Measurements from ENCODE around the gene MXI1. TPM values are rescaled to one million over a fixed set of nuclear protein-coding genes. Genes with fewer than 3 reads are reported as not detected.
A peak's percentile ranks its signal among the peaks of the same experiment; 100 is the strongest.

Gene MXI1
- total RNA-seq, 1 donor from 2014 or later = 31.5 TPM

GRCh38 chr10:110223298-110223925 lies 16.0 kb downstream of the MXI1 start:
- H3K9ac ChIP-seq (ENCODE audit: low read length) = no peak overlapping the region
- Mint-ChIP-seq H3K4me1 (ENCODE audit: low read depth, unreplicated experiment) (peaks cover 36% of the 10 kb centered on the region), H3K27me3 (ENCODE audit: low read depth, unreplicated experiment) (no peaks in the 10 kb centered on the region), H3K27ac (ENCODE audit: unreplicated experiment) (no peak overlapping the region), H3K36me3 (ENCODE audit: low read depth, unreplicated experiment) (peaks cover 3% of the 10 kb centered on the region), H3K4me3 (ENCODE audit: unreplicated experiment) (peak overlapping the region; percentile 76), H3K9me3 (ENCODE audit: unreplicated experiment) (no peaks in the 10 kb centered on the region)
- no peaks in the 10 kb centered on the region for H3K79me2 ChIP-seq (ENCODE audit: insufficient read depth, low read length)
- no peaks in the 10 kb centered on the region for H3K9me3 ChIP-seq (ENCODE audit: insufficient read depth, low read depth, low read length)
- H3K4me3 ChIP-seq (ENCODE audit: insufficient read depth, low read depth, low read length) = no peak overlapping the region
- TF ChIP-seq EZH2 (IDR thresholded peaks at IDR 0.05; ENCODE audit: insufficient read depth, low read length) = no peak
- TF ChIP-seq CTCF (IDR thresholded peaks at IDR 0.05; ENCODE audit: insufficient read depth, low read depth, low read length) = no peak
- H2AFZ ChIP-seq (ENCODE audit: low read depth, low read length) = no peak overlapping the region
- no peak for DNase-seq (ENCODE audit: low read depth)
- H3K27me3 ChIP-seq (ENCODE audit: insufficient read depth, low read length) = no peaks in the 10 kb centered on the region
- no peak overlapping the region for H3K4me2 ChIP-seq (ENCODE audit: low read length)
- no peak for FAIRE-seq
- peaks cover 15% of the 10 kb centered on the region for H3K4me1 ChIP-seq (ENCODE audit: insufficient read depth, low read length)
- H4K20me1 ChIP-seq (ENCODE audit: insufficient read depth, low read length) = no peaks in the 10 kb centered on the region
- no peak overlapping the region for H3K27ac ChIP-seq (ENCODE audit: low read depth, low read length)
- no peaks in the 10 kb centered on the region for H3K36me3 ChIP-seq (ENCODE audit: insufficient read depth, low read length)

DNA sequence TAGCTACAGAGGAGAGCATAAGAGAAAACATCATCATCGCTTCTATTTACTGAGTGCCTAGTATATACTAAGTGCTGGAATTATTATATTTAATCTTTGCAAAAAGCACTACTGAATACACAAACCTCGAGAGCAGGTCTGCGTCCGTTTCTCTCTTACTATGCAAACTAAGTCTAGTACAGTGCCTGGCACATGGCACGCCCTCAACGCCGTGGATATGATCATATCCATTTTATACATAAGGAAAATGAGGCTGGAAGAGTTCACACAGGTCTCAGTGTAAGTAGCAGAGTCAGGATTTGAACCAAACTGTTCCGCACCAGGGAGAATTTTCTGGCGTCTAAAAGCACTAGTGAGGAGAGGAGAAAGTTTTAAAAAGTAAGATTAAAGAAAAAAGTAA lies 17.6 kb downstream of the MXI1 start:
- Mint-ChIP-seq H3K4me1 (ENCODE audit: low read depth, unreplicated experiment) (peaks cover 36% of the 10 kb centered on the region), H3K4me3 (ENCODE audit: unreplicated experiment) (peak overlapping the region; percentile 85), H3K27me3 (ENCODE audit: low read depth, unreplicated experiment) (no peaks in the 10 kb centered on the region), H3K36me3 (ENCODE audit: low read depth, unreplicated experiment) (peaks cover 3% of the 10 kb centered on the region), H3K27ac (ENCODE audit: unreplicated experiment) (peak overlapping the region; percentile 82), H3K9me3 (ENCODE audit: unreplicated experiment) (no peaks in the 10 kb centered on the region)
- Histone ChIP-seq H3K27me3 (ENCODE audit: insufficient read depth, low read length) (no peaks in the 10 kb centered on the region), H3K79me2 (ENCODE audit: insufficient read depth, low read length) (no peaks in the 10 kb centered on the region), H2AFZ (ENCODE audit: low read depth, low read length) (peak overlapping the region; percentile 65), H4K20me1 (ENCODE audit: insufficient read depth, low read length) (no peaks in the 10 kb centered on the region), H3K4me1 (ENCODE audit: insufficient read depth, low read length) (peaks cover 15% of the 10 kb centered on the region), H3K27ac (ENCODE audit: low read depth, low read length) (no peak overlapping the region), H3K9ac (ENCODE audit: low read length) (peak overlapping the region; percentile 75), H3K36me3 (ENCODE audit: insufficient read depth, low read length) (no peaks in the 10 kb centered on the region), H3K4me2 (ENCODE audit: low read length) (peak overlapping the region; percentile 85), H3K9me3 (ENCODE audit: insufficient read depth, low read depth, low read length) (no peaks in the 10 kb centered on the region), H3K4me3 (ENCODE audit: insufficient read depth, low read depth, low read length) (peak overlapping the region; percentile 67)
- DNase-seq (ENCODE audit: low read depth) = no peak
- no peak for FAIRE-seq
- TF ChIP-seq CTCF (IDR thresholded peaks at IDR 0.05; ENCODE audit: insufficient read depth, low read depth, low read length) (no peak), EZH2 (IDR thresholded peaks at IDR 0.05; ENCODE audit: insufficient read depth, low read length) (no peak)

- Histone ChIP-seq H3K36me3 (ENCODE audit: insufficient read depth, low read length) (no peaks in the 10 kb centered on the region), H3K4me1 (ENCODE audit: insufficient read depth, low read length) (peaks cover 15% of the 10 kb centered on the region), H3K4me3 (ENCODE audit: insufficient read depth, low read depth, low read length) (peak overlapping the region; percentile 67), H3K79me2 (ENCODE audit: insufficient read depth, low read length) (no peaks in the 10 kb centered on the region), H3K4me2 (ENCODE audit: low read length) (peak overlapping the region; percentile 85), H3K9ac (ENCODE audit: low read length) (peak overlapping the region; percentile 75), H3K27me3 (ENCODE audit: insufficient read depth, low read length) (no peaks in the 10 kb centered on the region), H2AFZ (ENCODE audit: low read depth, low read length) (peak overlapping the region; percentile 65), H3K27ac (ENCODE audit: low read depth, low read length) (no peak overlapping the region), H3K9me3 (ENCODE audit: insufficient read depth, low read depth, low read length) (no peaks in the 10 kb centered on the region), H4K20me1 (ENCODE audit: insufficient read depth, low read length) (no peaks in the 10 kb centered on the region)
- Mint-ChIP-seq H3K4me1 (ENCODE audit: low read depth, unreplicated experiment) (peaks cover 34% of the 10 kb centered on the region), H3K9me3 (ENCODE audit: unreplicated experiment) (no peaks in the 10 kb centered on the region), H3K27me3 (ENCODE audit: low read depth, unreplicated experiment) (no peaks in the 10 kb centered on the region), H3K27ac (ENCODE audit: unreplicated experiment) (peak overlapping the region; percentile 82), H3K4me3 (ENCODE audit: unreplicated experiment) (peak overlapping the region; percentile 85), H3K36me3 (ENCODE audit: low read depth, unreplicated experiment) (peaks cover 3% of the 10 kb centered on the region)
- FAIRE-seq = no peak
- TF ChIP-seq EZH2 (IDR thresholded peaks at IDR 0.05; ENCODE audit: insufficient read depth, low read length) = no peak
- no peak for TF ChIP-seq CTCF (IDR thresholded peaks at IDR 0.05; ENCODE audit: insufficient read depth, low read depth, low read length)
- DNase-seq (ENCODE audit: low read depth) = no peak
Measured at GRCh38 chr10:110225441-110225755, 18.0 kb downstream of the MXI1 start.
